Measurements from ENCODE around the gene SMIM45.

DNA sequence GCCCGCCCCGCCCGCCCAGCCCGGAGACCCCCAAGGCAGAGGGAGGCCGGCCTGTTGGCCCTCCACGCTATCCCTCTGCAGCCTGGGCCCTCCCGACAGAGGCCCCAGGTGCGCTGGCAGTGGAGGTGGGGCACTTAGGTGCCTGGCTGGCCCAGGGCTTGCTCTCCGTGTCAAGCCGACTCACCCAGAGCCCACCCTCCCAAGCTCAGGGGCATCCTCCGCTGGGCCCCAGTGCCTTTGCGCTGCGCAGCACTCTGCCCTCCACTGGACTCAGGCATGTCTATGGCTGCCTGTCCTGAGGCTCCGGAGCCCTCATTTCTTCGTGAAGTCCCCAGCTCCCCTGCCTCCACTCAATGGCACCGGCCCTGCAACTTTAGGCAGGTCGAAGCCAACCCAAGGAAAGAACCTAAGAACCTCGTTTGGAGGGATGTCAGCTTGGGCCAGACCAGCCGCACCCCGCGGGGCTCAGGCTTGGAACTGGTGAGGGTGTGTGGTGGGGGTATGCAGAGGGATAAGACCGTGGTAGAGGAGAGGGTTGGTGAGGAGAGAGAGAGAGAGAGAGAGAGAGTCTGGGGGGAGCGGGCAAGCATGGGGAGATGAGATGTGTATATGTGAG, 6.1 kb downstream of the SMIM45 start:
- TF ChIP-seq, protein P1, sequence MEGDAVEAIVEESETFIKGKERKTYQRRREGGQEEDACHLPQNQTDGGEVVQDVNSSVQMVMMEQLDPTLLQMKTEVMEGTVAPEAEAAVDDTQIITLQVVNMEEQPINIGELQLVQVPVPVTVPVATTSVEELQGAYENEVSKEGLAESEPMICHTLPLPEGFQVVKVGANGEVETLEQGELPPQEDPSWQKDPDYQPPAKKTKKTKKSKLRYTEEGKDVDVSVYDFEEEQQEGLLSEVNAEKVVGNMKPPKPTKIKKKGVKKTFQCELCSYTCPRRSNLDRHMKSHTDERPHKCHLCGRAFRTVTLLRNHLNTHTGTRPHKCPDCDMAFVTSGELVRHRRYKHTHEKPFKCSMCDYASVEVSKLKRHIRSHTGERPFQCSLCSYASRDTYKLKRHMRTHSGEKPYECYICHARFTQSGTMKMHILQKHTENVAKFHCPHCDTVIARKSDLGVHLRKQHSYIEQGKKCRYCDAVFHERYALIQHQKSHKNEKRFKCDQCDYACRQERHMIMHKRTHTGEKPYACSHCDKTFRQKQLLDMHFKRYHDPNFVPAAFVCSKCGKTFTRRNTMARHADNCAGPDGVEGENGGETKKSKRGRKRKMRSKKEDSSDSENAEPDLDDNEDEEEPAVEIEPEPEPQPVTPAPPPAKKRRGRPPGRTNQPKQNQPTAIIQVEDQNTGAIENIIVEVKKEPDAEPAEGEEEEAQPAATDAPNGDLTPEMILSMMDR (IDR thresholded peaks at IDR 0.05): no peak
- TF ChIP-seq POLR2A (IDR thresholded peaks at IDR 0.05) (no peak), EP300 (IDR thresholded peaks at IDR 0.05) (no peak)
